Mesothelial cell of epicardium (in vitro differentiated cells): ENCODE data around the gene SEMA7A. TPM values are rescaled to one million over a fixed set of nuclear protein-coding genes. Genes with fewer than 3 reads are reported as not detected.
"Not testable (repeated sequence)": the region's sequence is repeated elsewhere in the genome, so short reads cannot be mapped to it uniquely, and the experiment has no call there.

ENCODE experiments used
- DNase-seq, 2 experiments: peaks; one replicate each; pipeline ENCODE4 v3.0.0; 2021; ENCODE audit warnings: low spot score in 2 of 2; ENCODE audit not compliant: unreplicated experiment in 2 of 2
- H3K27ac Mint-ChIP-seq: 2 replicates; pipeline ENCODE4 v1.8.0; 2021; ENCODE audit warnings: mixed read lengths
- H3K27me3 Mint-ChIP-seq: 2 replicates; pipeline ENCODE4 v1.8.0; 2021; ENCODE audit warnings: low read depth, mixed read lengths
- H3K36me3 Mint-ChIP-seq: 2 replicates; pipeline ENCODE4 v1.8.0; 2021; ENCODE audit warnings: mixed read lengths
- H3K4me1 Mint-ChIP-seq: 2 replicates; pipeline ENCODE4 v1.8.0; 2021; ENCODE audit warnings: mixed read lengths
- H3K4me3 Mint-ChIP-seq: 2 replicates; pipeline ENCODE4 v1.8.0; 2021; ENCODE audit warnings: mild to moderate bottlenecking, moderate library complexity, mixed read lengths
- H3K9me3 Mint-ChIP-seq: 2 replicates; pipeline ENCODE4 v1.8.0; 2021; ENCODE audit warnings: mixed read lengths
- CTCF ChIP-seq: fragments of 200-600 bp; sonication (generic); IDR thresholded peaks from one replicate; pipeline ENCODE4 v1.5.0; 2021; ENCODE audit warnings: antibody characterized with exemption; ENCODE audit not compliant: unreplicated experiment
- microRNA-seq: library from miRNA; unstranded; fragments of <30 nt; microRNA quantifications from one replicate; pipeline ENCODE4 v1.2.0, GENCODE V29; 2021; ENCODE audit warnings: inconsistent platforms, mixed read lengths
- total RNA-seq: library from RNA; stranded (reverse); gene quantifications from 3 replicates; pipeline ENCODE4 v1.2.1, GENCODE V29; 2021

Gene SEMA7A
- total RNA-seq, 1 donor from 2014 or later = 5.0 TPM

- peak overlapping the region; percentile 82 for H3K4me3 Mint-ChIP-seq
- peak overlapping the region; percentile 93 for H3K27ac Mint-ChIP-seq
- no peaks in the 10 kb centered on the region for H3K36me3 Mint-ChIP-seq
- H3K27me3 Mint-ChIP-seq = no peaks in the 10 kb centered on the region
- H3K4me1 Mint-ChIP-seq = peaks cover 12% of the 10 kb centered on the region
- TF ChIP-seq CTCF = no peak
- no peaks in the 10 kb centered on the region for H3K9me3 Mint-ChIP-seq
- peak in 1 of 2 experiments; percentile 70 for DNase-seq
These were observed 67.9 kb downstream of the SEMA7A start for GRCh38 chr15:74365598-74366445.

GRCh38 chr15:74364936-74365597, 68.7 kb downstream of the SEMA7A start:
- no peaks in the 10 kb centered on the region for H3K27me3 Mint-ChIP-seq
- peaks cover 12% of the 10 kb centered on the region for H3K4me1 Mint-ChIP-seq
- DNase-seq = no peak
- no peaks in the 10 kb centered on the region for H3K9me3 Mint-ChIP-seq
- no peaks in the 10 kb centered on the region for H3K36me3 Mint-ChIP-seq
- no peak for TF ChIP-seq CTCF
- peak overlapping the region; percentile 82 for H3K4me3 Mint-ChIP-seq
- H3K27ac Mint-ChIP-seq = peak overlapping the region; percentile 93

- peaks cover 12% of the 10 kb centered on the region for H3K4me1 Mint-ChIP-seq
- H3K36me3 Mint-ChIP-seq = no peaks in the 10 kb centered on the region
- no peak for TF ChIP-seq CTCF
- no peak overlapping the region for H3K4me3 Mint-ChIP-seq
- no peak overlapping the region for H3K27ac Mint-ChIP-seq
- no peak for DNase-seq
- H3K9me3 Mint-ChIP-seq = no peaks in the 10 kb centered on the region
- H3K27me3 Mint-ChIP-seq = no peaks in the 10 kb centered on the region
These were observed 71.3 kb downstream of the SEMA7A start for GRCh38 chr15:74362482-74362881.

- H3K9me3 Mint-ChIP-seq, H3K36me3 Mint-ChIP-seq: not testable (repeated sequence)
These were observed 72.9 kb downstream of the SEMA7A start for GRCh38 chr15:74360855-74361254.

GRCh38 chr15:74359376-74359775, 74.4 kb downstream of the SEMA7A start:
- peaks cover 13% of the 10 kb centered on the region for H3K9me3 Mint-ChIP-seq
- DNase-seq, H3K27ac Mint-ChIP-seq, H3K4me3 Mint-ChIP-seq, H3K36me3 Mint-ChIP-seq, H3K4me1 Mint-ChIP-seq, H3K27me3 Mint-ChIP-seq: not testable (repeated sequence)

More at GRCh38 chr15:74360855-74361254, 72.9 kb downstream of the SEMA7A start:
- H3K4me3 Mint-ChIP-seq, H3K27ac Mint-ChIP-seq, DNase-seq, H3K27me3 Mint-ChIP-seq: not testable (repeated sequence)
- peaks cover 12% of the 10 kb centered on the region for H3K4me1 Mint-ChIP-seq

Small RNAs within 50 kb of the gene (microRNA-seq; reads per million reads assigned to microRNA genes)
- not detected for gene MIR6881

Other genes with a start within 250 kb of the SEMA7A start
- 101 to 114 TPM (median 111 TPM) in 3 replicates for gene STRA6, start 231.2 kb downstream of the SEMA7A start, total RNA-seq
- gene CCDC33, start 197.6 kb downstream of the SEMA7A start, total RNA-seq = 4.2 to 6.4 TPM (median 5.0 TPM) in 3 replicates
- 5.2 to 7.0 TPM (median 5.3 TPM) in 3 replicates for gene CYP11A1, start 66.3 kb downstream of the SEMA7A start, total RNA-seq
- gene UBL7, start 27.2 kb upstream of the SEMA7A start, total RNA-seq = 43.2 to 49.6 TPM (median 47.1 TPM) in 3 replicates
- 18.0 to 22.1 TPM (median 19.6 TPM) in 3 replicates for gene ARID3B, start 107.3 kb upstream of the SEMA7A start, total RNA-seq
- 80.1 to 83.0 TPM (median 80.9 TPM) in 3 replicates for gene CLK3, start 181.9 kb upstream of the SEMA7A start, total RNA-seq